ENCODE results near the gene ADAMTS9.

Gene ADAMTS9

DNA sequence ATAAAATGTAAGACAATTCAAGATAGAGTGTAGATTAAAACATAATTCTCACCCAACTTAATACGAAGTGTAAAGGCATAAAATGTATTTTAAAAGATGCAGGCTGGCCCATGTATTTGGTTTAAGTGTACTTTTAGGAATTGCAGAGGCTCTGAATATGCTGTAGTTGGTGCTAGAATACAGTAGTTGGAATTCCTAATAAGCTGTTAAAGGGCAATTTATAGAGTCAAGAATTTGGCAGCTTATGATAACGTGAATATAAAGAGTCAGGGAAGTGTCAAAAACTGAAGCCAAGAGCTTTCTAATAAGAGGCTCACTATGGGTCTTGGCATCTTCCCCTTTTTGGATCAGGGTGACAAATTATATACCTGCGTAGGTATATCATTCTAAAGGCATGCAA is 36.5 kb downstream of the ADAMTS9 start:
- in situ Hi-C loops (cut with HindIII; ENCODE audit: low sequenced_read_pairs): no loop called here
- TF ChIP-seq, protein P1, sequence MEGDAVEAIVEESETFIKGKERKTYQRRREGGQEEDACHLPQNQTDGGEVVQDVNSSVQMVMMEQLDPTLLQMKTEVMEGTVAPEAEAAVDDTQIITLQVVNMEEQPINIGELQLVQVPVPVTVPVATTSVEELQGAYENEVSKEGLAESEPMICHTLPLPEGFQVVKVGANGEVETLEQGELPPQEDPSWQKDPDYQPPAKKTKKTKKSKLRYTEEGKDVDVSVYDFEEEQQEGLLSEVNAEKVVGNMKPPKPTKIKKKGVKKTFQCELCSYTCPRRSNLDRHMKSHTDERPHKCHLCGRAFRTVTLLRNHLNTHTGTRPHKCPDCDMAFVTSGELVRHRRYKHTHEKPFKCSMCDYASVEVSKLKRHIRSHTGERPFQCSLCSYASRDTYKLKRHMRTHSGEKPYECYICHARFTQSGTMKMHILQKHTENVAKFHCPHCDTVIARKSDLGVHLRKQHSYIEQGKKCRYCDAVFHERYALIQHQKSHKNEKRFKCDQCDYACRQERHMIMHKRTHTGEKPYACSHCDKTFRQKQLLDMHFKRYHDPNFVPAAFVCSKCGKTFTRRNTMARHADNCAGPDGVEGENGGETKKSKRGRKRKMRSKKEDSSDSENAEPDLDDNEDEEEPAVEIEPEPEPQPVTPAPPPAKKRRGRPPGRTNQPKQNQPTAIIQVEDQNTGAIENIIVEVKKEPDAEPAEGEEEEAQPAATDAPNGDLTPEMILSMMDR (IDR thresholded peaks at IDR 0.05; ENCODE audit: low read depth, low read length, missing control alignments): no peak

DNA sequence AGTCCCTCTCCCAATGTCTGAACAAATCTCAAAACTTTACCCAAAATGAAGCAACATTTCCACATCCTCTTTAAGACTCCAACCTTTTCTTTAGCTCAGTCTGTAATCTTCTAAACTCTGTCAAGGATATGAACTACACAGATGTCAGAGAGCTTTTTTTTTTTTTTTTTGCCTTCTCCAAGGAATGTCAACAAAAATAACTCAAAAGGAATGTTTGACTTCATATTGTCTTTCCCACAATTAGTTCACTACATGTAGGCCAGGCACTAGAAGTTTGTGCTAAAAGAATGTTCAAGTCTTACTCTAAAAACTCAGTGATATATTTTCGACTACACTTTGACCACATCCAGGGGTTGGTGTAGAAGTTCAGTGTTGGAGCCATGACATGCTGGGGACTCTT is 37.1 kb downstream of the ADAMTS9 start:
- in situ Hi-C loops (cut with HindIII; ENCODE audit: low sequenced_read_pairs): no loop called here
- H3K4me3 ChIP-seq (ENCODE audit: low read depth, low read length): no peak overlapping the region
- TF ChIP-seq, protein P1 (IDR thresholded peaks at IDR 0.05; ENCODE audit: low read depth, low read length, missing control alignments): no peak

More for the DNA sequence above, 36.5 kb downstream of the ADAMTS9 start:
- no peak for DNase-seq (ENCODE audit: low read depth)
- no peak overlapping the region for H3K4me3 ChIP-seq (ENCODE audit: low read depth, low read length)

DNA sequence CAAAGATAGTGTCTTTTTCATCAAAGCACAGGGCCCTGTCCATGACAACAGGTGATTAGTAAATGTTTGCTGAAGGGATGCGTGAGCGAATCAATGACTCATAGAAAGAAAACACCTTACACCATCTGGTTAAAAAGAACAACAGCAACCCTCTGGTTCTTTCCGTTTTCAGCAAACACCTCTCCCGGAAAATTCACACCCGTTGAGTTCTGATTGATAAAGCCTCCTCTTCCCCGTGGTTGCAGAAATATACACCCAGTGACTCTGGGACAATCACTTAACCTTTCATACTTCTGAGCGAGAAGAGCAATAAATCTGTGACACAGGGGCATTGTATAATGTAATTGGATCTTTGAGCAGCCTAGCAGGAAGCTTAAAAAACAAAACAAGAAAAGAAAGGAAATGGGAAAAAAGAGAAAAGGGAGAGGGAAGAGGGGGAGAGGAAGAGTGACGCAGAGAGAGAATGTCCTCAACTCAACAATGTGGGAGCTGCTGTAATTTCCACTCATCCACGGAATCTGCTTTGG is 37.6 kb downstream of the ADAMTS9 start:
- no peak overlapping the region for H3K4me3 ChIP-seq (ENCODE audit: low read depth, low read length)
- DNase-seq (ENCODE audit: low read depth): no peak
- TF ChIP-seq, protein P1 (IDR thresholded peaks at IDR 0.05; ENCODE audit: low read depth, low read length, missing control alignments): no peak
- in situ Hi-C loops (cut with HindIII; ENCODE audit: low sequenced_read_pairs): no loop called here

More for the DNA sequence above, 37.1 kb downstream of the ADAMTS9 start:
- DNase-seq (ENCODE audit: low read depth): no peak

DNA sequence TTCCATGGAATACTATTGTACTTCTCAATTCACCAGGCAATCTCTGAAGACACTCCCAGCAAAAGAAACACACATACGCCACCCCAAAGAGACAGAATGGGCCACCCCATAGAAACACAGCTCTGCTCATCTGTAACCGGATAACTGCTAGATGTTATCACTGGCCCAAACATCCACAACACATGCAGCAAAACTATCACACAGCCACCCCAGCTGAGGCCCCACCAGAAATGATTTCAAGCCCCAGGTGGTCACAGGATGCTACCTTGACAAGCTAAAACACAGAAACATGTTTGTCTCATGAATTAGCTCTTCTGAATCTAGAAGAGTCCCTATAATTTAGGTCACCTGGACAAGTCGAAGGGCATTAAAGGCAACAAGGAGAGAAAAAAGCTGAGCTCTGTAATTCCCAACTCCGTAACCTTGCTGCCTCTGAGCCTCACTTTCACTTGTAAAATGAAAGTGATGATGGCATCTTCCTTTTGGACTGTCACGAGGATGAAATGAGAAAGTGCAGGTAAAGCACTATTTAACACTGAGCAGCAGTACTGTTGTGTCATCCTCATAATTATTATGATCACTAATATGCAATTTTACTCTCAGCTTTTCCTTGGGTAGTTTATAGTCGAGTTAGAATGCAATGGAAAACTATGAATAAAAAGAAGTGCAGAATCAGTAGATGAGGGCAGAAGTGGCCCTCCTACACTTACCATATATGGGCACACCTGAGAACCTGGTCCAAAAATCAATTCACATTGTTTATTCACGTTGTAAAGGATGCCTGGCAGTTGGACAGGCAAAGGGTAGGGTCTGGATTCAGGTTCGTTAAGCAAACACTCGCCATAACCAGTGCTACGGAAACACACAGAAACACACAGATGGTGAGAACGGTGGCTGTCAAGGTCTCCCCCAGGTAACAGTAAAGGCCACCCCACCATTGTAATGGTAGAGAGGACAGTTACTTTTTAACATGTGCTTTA is 38.6 kb downstream of the ADAMTS9 start:
- TF ChIP-seq, protein P1 (IDR thresholded peaks at IDR 0.05; ENCODE audit: low read depth, low read length, missing control alignments): no peak
- H3K4me3 ChIP-seq (ENCODE audit: low read depth, low read length): no peak overlapping the region
- no peak for DNase-seq (ENCODE audit: low read depth)
- in situ Hi-C loops (cut with HindIII; ENCODE audit: low sequenced_read_pairs): no loop called here

DNA sequence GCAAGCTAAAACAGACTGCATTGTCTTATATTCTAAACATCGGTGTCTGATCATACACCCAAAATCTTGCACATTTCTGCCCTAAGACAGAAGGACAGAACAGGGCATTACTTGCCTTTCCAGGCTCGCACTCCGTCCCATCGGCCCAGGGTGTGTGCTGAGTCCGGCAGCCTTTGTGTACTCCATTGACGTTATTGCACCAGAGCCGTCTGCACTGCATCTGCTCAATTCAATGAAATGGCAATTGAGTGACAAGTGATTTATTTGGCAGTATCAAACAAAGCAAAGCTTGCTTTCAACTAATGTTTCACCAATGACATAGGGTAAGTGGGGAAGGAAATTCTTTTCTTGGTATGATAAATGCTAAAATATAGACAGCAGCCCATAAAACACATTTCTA is 40.0 kb downstream of the ADAMTS9 start:
- no peak overlapping the region for H3K4me3 ChIP-seq (ENCODE audit: low read depth, low read length)
- TF ChIP-seq, protein P1 (IDR thresholded peaks at IDR 0.05; ENCODE audit: low read depth, low read length, missing control alignments): no peak
- no peak for DNase-seq (ENCODE audit: low read depth)
- in situ Hi-C loops (cut with HindIII; ENCODE audit: low sequenced_read_pairs): no loop called here

DNA sequence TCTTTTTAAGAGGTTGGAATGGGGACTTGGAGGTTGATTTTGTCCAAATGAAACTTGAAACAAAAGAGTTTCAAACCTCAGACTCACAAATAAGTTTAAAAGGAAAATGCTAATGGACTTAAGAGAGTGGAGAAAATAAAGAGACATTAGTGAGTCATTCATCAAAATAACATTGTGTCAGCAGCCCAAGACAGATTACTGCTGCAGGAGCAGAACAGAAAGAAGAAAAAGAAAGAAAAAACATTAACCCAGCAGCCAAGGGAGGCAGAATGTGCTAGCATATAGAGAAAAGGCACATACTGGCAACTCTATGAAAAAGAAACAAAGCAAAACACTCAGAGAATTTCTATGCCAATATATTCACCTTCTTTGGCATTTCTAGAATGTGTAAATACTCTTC is 42.6 kb downstream of the ADAMTS9 start:
- no peak for DNase-seq (ENCODE audit: low read depth)
- in situ Hi-C loops (cut with HindIII; ENCODE audit: low sequenced_read_pairs): no loop called here
- H3K4me3 ChIP-seq (ENCODE audit: low read depth, low read length): no peak overlapping the region
- TF ChIP-seq, protein P1 (IDR thresholded peaks at IDR 0.05; ENCODE audit: low read depth, low read length, missing control alignments): no peak
